ENCODE data around the gene RRP8.

Gene RRP8

DNA sequence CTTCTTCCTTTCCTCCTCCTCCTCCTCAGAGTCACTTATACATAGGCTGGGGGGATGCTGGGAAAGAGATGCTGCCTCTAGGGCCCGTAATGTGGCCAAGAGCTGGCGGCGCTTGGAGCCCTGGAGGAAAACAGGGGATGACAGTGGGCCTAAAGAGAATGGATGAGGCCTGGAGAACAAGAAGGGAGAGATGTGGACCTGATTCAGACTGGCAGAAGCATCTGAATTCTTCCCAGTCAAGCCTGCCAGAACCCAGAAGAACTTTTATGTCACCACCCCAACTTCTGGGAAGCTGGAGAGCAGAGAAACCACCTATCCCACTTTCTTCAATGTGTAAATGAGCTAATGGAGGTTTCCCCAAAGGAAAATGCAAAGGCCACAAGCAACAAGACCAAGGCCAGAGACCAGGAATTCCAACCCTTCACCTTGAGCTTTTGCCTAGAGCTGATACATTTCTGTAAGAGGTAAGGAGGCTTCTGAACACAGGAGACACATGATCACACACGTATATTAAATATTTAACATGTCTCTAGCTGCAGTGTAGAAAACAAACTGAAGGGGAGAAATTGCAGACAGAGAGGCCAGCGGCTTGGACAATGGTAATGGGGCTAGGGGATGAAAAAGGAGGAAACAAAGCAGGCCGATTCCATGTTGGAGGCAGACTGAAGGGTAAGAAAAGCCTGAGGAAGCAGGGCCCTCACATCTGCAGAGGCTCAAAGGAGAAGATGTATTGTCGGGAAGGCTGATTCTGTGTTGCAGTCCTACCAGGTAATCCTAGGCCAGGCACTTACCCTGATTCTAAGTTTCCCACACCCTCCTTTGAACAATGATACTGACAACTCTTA, 1.1 kb downstream of the RRP8 start:
- Mint-ChIP-seq H3K9me3 (no peaks in the 10 kb centered on the region), H3K27ac (no peak overlapping the region), H3K4me3 (peak overlapping the region; percentile 39), H3K4me1 (peaks cover 26% of the 10 kb centered on the region), H3K27me3 (no peaks in the 10 kb centered on the region), H3K36me3 (peaks cover 40% of the 10 kb centered on the region)
- ATAC-seq = no peak

DNA sequence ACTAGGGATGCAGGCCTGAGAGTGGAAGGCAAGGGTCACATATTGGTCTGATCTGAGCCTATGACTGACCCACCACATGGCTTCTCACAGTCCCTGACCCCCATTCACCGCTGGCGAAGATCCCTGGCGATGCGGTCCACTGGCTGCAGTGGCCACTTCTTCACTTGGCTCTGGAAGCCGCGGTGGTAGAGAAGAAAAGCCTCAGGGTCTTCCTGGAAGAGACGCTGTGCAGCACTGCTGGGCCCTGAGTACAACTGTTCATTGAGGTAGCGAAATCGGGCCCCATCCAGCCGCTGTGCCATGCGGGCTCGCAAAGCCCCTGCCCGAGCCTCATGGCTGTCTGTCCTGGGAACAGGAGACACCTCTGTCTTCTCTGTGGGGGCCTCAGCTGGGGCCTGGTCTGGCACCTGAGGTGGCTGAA, 2.4 kb downstream of the RRP8 start:
- Mint-ChIP-seq H3K4me1 (peaks cover 17% of the 10 kb centered on the region), H3K27me3 (no peaks in the 10 kb centered on the region), H3K4me3 (no peak overlapping the region), H3K9me3 (no peaks in the 10 kb centered on the region), H3K36me3 (peaks cover 41% of the 10 kb centered on the region), H3K27ac (no peak overlapping the region)
- no peak for ATAC-seq

DNA sequence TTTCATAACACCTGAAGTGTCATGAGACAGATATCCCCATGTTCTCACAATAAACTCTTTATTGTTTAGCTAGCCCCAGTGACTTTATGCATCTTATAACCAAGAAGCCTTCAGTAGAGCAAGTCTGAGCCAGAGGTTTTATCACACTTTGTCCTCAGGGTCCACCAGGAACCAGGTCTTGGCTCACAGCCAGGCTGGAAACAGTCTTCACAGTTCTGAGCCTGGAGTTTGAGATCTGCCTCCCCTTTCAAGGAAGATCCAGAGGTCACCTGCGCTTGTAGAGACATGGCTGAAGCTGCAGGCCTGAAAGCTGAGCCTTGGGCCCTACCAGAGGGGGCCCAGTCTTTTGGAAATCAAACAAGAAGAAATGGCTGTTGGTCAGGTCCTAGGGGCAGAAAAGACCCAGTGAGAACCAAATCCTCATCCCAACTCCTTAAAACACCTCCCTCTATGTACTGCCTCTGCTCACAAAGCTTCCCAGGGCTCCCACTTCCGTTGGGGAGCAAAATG, 3.5 kb downstream of the RRP8 start:
- Mint-ChIP-seq H3K27me3 (no peaks in the 10 kb centered on the region), H3K4me1 (peaks cover 13% of the 10 kb centered on the region), H3K27ac (no peak overlapping the region), H3K36me3 (peaks cover 46% of the 10 kb centered on the region), H3K9me3 (no peaks in the 10 kb centered on the region), H3K4me3 (no peak overlapping the region)
- no peak for ATAC-seq

DNA sequence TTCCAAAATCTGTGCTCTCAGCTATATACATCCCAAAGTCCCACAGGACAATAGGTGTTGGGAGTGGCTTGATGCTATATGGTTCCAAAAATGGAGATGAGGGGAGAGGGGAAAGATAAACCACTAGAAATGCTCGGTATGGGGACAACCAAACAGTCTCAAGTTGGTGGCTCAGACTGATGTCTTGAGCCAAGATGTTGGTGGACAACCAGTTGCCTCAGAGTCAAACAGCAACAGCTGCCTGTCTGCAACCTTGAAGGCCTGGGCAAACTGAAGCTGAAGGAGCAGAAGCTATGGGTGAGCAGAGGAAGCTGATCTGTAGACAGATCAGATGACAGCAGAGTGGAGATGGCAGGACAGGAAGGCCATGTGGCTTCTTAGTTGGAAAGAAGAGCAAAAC, 4.0 kb downstream of the RRP8 start:
- Mint-ChIP-seq H3K9me3 (no peaks in the 10 kb centered on the region), H3K4me1 (peaks cover 14% of the 10 kb centered on the region), H3K27ac (no peak overlapping the region), H3K4me3 (no peak overlapping the region), H3K36me3 (peaks cover 49% of the 10 kb centered on the region), H3K27me3 (no peaks in the 10 kb centered on the region)
- ATAC-seq = no peak

DNA sequence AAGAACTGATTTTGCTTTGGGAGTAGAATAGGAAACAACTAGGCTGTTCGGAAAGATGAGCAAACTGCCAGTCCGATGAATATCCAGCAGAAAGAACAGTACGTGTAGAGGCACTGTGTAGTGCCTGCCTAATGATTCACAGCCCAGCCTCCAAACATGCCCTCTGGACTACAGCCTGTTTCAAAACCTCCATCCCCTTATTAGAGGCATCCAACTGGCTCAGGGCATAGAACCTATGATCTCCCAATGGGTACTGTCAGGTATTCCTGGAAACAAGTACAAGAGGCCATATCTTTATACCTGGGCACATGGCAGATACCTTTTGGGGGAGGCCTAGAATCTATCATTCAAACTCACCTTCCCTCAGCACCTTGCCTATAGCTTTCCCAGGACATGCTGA, 4.9 kb downstream of the RRP8 start:
- no peak for ATAC-seq
- H3K4me3 Mint-ChIP-seq = no peak overlapping the region
- H3K4me1 Mint-ChIP-seq = peaks cover 18% of the 10 kb centered on the region
- no peaks in the 10 kb centered on the region for H3K27me3 Mint-ChIP-seq
- H3K9me3 Mint-ChIP-seq = no peaks in the 10 kb centered on the region
- H3K36me3 Mint-ChIP-seq = peaks cover 58% of the 10 kb centered on the region
- H3K27ac Mint-ChIP-seq = no peak overlapping the region

DNA sequence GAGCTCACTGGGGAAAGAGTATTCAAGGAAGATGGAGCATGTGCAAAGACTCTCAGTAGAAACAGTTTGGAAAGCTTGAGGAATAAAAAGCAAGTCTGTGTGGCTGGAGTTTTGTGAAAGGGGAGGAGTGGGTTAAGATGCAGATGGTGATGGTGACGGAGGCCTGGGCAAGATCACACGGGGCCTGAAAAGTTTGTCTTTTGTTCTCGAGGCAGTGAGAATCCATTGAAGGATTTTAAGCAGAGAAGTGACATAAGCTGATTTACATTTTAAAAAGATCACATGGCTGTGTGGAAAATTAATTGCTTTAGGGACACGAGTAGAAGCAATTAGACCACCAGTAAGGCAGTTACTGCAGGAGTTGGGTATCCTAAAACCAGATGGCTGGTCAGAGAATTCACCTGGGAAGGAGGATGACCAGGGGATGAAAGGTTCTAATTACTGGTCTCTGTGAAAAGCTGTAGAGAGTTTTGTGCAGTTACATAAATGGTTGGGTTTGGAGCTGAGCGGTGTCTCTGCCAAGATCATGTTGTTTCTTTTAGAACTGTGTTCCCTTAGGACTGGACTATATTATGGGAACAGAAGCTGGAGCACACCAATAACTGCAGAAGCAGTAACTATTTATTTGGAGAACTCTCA, 7.1 kb downstream of the RRP8 start:
- Mint-ChIP-seq H3K27ac (no peak overlapping the region), H3K4me1 (peaks cover 18% of the 10 kb centered on the region), H3K4me3 (no peak overlapping the region), H3K9me3 (no peaks in the 10 kb centered on the region), H3K36me3 (peaks cover 67% of the 10 kb centered on the region), H3K27me3 (no peaks in the 10 kb centered on the region)
- no peak for ATAC-seq

DNA sequence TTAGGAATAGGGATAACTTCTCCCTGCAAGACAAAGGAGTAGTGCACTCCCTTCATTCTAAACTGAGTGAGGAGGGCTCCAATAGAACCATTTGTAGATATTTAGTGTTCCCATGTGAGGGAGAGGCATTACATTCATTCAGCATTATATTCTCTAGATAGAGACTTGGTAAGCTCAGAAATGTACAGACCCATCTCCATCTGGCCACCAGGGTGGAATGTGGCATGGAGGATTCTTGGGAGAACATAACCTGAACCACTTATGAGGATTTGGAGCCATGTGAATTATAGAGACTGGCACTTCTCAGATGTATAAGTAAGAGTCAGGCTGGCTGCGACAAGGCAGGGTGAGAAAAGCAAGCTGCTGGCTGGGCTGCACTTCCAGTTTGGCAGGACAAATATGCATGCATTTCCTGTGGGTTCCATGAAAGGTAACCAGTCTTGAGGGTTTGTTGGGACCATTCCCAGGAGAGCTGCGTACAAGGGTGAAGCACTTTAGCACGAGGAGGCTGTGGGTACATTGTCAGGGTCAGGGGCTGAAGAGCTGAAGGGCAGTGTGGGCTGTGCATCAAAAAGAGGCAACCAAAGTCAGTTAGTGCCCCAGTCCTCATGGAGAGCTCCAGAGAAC, 9.2 kb downstream of the RRP8 start:
- H3K9me3 Mint-ChIP-seq = no peaks in the 10 kb centered on the region
- no peak overlapping the region for H3K27ac Mint-ChIP-seq
- H3K4me1 Mint-ChIP-seq = peaks cover 15% of the 10 kb centered on the region
- H3K36me3 Mint-ChIP-seq = peaks cover 69% of the 10 kb centered on the region
- H3K27me3 Mint-ChIP-seq = no peaks in the 10 kb centered on the region
- no peak overlapping the region for H3K4me3 Mint-ChIP-seq
- no peak for ATAC-seq

DNA sequence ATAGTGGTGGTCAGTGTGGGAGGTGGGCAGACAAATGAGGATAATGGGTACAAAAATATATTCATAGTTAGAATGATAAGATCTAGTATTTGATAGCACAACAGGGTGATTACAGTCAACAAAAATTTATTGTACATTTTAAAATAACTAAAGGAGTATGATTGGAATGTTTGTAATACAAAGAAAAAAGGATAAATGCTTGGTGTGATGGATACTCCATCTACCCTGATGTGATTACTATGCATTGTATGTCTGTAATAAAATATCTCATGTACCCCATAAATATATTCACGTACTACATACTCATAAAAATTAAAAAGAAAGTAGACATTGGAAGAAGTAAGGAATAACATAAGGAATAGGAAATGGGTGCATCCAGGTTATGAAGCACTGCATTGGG, 15.4 kb downstream of the RRP8 start:
- Mint-ChIP-seq H3K27ac (no peak overlapping the region), H3K27me3 (no peaks in the 10 kb centered on the region), H3K36me3 (peaks cover 72% of the 10 kb centered on the region), H3K4me1 (no peaks in the 10 kb centered on the region), H3K9me3 (peaks cover 10% of the 10 kb centered on the region), H3K4me3 (no peak overlapping the region)
- ATAC-seq = no peak

DNA sequence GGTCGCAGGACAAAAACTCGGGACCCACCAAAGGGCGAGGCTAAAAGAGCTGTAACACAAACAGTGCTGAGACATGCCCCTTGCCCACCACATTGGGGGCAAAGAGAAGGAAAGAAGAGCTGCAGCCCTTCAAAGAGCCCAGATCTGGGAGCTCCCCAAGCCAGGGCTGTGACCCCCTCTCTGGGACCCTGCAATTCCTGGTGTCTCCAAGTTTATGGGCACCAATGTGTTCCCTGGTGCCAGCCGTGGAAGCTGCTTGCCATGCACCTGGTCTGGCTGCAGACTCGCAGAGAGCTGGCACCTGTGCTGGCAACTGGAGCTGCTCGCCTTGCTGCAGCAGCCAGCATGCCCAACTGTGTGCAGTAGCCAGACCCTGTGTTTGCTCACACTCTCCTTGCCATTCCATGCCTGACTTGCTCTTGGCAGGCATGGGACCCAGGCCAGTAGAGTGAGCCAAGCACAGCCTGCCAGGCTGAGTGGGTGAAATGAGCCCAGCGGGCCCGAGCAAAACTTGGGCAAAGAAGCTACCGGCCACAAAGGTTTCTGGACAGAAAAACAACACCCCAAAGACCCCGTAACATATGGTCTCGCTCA, 16.0 kb downstream of the RRP8 start:
- Mint-ChIP-seq H3K9me3 (peaks cover 13% of the 10 kb centered on the region), H3K4me3 (no peak overlapping the region)
- ATAC-seq = no peak

DNA sequence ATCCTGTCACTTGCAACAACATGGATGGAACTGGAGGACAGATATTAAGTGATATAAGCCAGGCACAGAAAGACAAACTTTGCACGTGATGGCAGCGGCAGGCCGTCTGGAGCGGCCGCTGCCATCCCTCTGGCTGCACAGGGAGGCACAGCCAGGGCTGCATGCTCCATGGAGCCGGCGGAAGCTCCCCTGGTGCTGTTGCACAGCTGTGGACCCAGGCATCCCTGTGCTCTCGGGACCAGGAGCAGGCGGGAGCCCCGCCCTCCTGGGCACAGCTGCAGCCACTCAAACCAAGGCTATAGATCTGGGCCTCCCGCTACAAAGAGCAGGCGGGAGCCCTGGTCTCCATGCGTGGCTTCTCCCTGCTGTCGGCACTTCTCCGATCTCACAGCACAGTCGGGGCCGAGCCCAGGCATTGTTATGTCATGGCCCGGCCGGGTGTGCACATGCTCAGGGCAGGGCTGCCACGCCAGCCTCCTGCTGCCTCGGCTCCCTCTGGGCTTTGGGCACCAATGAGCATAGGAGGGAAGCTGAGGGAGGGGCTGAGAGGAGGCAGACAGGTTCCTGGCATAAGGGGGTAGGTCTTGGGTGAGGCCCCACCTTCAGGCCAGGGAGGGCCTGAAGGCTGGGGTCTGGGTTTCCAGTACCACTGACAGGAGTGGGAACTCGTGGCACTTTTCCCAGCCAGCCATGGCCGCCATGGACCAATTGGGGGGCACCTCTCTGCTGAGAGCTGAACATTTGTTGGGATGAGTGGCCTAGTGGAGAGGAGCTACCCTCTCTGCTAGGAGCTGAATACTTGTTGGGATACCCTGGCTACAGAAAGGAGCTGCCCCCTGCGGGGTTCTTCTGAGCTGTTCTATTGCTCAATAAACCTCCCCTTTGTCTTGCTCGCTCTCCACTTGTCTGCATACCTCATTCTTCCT, 16.7 kb downstream of the RRP8 start:
- Mint-ChIP-seq H3K4me1 (peaks cover 5% of the 10 kb centered on the region), H3K27ac (no peak overlapping the region), H3K36me3 (peaks cover 75% of the 10 kb centered on the region), H3K9me3 (peaks cover 16% of the 10 kb centered on the region), H3K27me3 (no peaks in the 10 kb centered on the region), H3K4me3 (no peak overlapping the region)
- ATAC-seq = no peak

More for the DNA sequence above, 16.0 kb downstream of the RRP8 start:
- H3K4me1 Mint-ChIP-seq = no peaks in the 10 kb centered on the region
- H3K27me3 Mint-ChIP-seq = no peaks in the 10 kb centered on the region
- H3K27ac Mint-ChIP-seq = no peak overlapping the region
- peaks cover 75% of the 10 kb centered on the region for H3K36me3 Mint-ChIP-seq

DNA sequence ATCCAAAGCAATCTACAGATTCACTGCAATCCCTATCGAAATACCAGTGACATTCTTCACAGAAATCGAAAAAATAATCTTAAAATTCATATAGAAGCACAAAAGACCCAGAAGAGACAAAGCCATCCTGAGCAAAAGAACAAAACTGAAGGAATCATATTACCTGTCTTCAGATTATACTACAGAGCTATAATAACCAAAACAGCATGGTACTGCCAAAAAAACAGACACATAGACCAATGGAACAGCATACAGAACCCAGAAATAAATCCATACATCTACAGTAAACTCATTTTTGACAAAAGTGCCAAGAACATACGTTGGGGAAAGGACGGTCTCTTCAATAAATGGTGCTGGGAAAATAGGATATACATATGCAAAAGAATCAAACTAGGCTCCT, 18.9 kb downstream of the RRP8 start:
- Mint-ChIP-seq H3K4me1 (peaks cover 5% of the 10 kb centered on the region), H3K27ac (no peak overlapping the region), H3K36me3 (peaks cover 81% of the 10 kb centered on the region), H3K9me3 (peaks cover 16% of the 10 kb centered on the region), H3K4me3 (no peak overlapping the region), H3K27me3 (no peaks in the 10 kb centered on the region)
- ATAC-seq = no peak

DNA sequence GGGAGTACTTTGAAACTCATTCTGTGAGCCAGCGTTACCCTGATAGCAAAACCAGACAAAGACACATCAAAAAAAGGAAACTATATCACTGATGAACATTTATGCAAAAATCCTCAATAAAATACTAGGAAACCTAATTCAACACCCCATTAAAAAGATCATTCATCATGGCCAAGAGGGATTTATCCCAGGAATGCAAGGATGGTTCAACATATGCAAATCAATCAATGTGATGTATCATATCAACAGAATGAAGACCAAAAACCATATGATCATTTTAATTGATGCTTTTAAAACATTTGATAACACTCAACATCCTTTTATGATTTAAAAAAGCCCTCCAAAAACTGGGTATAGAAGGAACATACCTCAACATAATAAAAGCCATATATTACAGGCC, 19.8 kb downstream of the RRP8 start:
- ATAC-seq = no peak
- no peaks in the 10 kb centered on the region for H3K27me3 Mint-ChIP-seq
- peaks cover 82% of the 10 kb centered on the region for H3K36me3 Mint-ChIP-seq
- H3K27ac Mint-ChIP-seq = no peak overlapping the region
- H3K9me3 Mint-ChIP-seq = peaks cover 16% of the 10 kb centered on the region
- H3K4me3 Mint-ChIP-seq = no peak overlapping the region
- H3K4me1 Mint-ChIP-seq = peaks cover 6% of the 10 kb centered on the region

DNA sequence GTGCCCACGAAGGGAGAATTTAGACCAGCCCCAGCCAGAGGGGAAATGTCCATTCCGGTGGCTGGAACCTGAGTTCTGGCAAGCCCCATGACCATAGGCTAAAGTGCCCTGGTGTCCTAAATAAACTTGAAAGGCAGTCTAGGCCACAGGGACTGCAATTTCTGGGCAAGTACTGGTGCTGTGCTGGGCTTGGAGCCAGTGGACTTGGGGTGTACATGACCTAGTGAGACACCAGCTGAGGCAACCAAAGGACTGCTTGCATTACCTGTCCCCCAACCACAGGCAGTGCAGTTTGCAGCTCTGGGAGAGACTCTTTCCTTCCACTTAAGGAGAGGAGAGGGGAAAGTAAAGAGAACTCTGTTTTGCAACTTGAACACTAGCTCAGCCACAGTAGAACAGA, 23.7 kb downstream of the RRP8 start:
- peaks cover 61% of the 10 kb centered on the region for H3K36me3 Mint-ChIP-seq
- H3K4me1 Mint-ChIP-seq = peaks cover 12% of the 10 kb centered on the region
- peaks cover 15% of the 10 kb centered on the region for H3K9me3 Mint-ChIP-seq
- no peak overlapping the region for H3K4me3 Mint-ChIP-seq
- no peak overlapping the region for H3K27ac Mint-ChIP-seq
- no peaks in the 10 kb centered on the region for H3K27me3 Mint-ChIP-seq
- ATAC-seq = no peak

DNA sequence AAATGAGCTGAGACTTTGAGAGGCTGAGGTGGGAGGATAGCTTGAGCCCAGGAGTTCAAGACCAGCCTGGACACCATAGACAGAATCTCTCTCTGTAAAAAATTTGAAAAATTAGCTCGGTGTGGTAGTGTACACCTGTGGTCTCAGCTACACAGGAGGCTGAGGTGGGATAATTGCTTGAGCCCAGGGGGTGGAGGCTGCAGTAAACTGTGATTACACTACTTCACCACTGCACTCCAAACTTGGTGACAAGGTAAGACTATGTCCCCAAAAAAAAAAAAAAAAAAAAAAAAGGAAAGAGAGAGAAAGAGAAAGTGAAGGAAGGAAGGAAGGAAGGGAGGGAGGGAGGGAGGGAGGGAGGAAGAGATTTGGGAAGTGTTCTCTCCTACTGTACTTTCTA, 25.3 kb downstream of the RRP8 start:
- Mint-ChIP-seq H3K27ac (no peak overlapping the region), H3K4me1 (peaks cover 12% of the 10 kb centered on the region), H3K36me3 (peaks cover 52% of the 10 kb centered on the region), H3K27me3 (no peaks in the 10 kb centered on the region), H3K4me3 (no peak overlapping the region), H3K9me3 (peaks cover 7% of the 10 kb centered on the region)
- no peak for ATAC-seq
